Panc1 (cell line): ENCODE data around the gene ETV7.

Source experiments
- CTCF ChIP-seq: fragments of 450-650 bp; IDR thresholded peaks from 2 replicates; pipeline ENCODE4 v1.5.1; 2017; ENCODE audit warnings: mild to moderate bottlenecking
- POLR2AphosphoS5 ChIP-seq: IDR thresholded peaks from 2 replicates; pipeline ENCODE4 v1.6.1; 2012; ENCODE audit warnings: mild to moderate bottlenecking, low read depth, low read length, moderate library complexity
- SIN3A ChIP-seq: IDR thresholded peaks from 2 replicates; pipeline ENCODE4 v1.6.1; 2012; ENCODE audit warnings: low read depth, mild to moderate bottlenecking, low read length, moderate library complexity, borderline replicate concordance; ENCODE audit not compliant: insufficient read depth
- TF ChIP-seq, protein P1 (sequence below), 2 experiments: IDR thresholded peaks; 2 replicates each; pipeline ENCODE4 v1.6.1; 2011 to 2012; ENCODE audit warnings: low read depth in 2 of 2, control low read depth in 1 of 2, low read length in 1 of 2, mild to moderate bottlenecking in 1 of 2, moderate library complexity in 1 of 2; ENCODE audit not compliant: insufficient read depth in 1 of 2

DNA sequence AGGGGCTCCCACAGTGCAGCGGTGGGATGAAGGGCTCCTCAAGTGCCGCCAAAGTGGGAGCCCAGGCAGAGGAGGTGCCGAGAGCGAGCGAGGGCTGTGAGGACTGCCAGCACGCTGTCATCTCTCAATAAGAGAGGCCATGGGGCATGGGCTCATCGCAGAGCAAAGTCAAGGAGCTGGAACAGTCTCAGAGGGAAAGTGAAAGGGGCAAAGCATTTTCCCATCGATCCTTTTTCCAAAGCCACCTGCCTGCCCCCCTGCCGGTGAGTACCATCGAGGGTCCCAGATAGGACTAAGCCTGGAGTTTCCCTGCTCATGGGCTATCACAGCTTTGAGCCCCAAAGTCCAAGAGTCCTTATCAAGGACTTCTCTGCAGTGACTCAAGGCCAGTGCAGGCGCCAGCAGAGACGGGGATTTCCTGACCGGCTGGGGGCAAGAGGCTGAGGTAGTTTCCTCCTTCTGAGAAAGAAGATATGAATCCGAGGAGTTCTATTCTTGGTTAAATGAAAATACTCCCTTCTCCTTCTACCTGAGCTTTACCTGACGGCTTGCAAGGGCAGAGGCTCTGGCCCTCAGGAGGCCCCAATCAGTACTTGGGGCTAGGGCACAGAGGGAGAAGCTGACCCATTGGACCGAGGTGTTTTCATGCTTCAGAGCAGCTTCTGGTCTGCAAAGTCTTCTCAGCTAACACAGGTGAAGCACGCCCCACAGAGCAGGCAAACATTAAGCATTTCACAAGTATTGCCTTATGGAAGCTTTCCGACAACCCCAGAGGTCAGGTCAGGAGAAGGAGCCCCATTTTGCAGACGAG lies 22.6 kb downstream of the ETV7 start:
- TF ChIP-seq CTCF (no peak), SIN3A (no peak), POLR2AphosphoS5 (no peak)
- TF ChIP-seq, protein P1, sequence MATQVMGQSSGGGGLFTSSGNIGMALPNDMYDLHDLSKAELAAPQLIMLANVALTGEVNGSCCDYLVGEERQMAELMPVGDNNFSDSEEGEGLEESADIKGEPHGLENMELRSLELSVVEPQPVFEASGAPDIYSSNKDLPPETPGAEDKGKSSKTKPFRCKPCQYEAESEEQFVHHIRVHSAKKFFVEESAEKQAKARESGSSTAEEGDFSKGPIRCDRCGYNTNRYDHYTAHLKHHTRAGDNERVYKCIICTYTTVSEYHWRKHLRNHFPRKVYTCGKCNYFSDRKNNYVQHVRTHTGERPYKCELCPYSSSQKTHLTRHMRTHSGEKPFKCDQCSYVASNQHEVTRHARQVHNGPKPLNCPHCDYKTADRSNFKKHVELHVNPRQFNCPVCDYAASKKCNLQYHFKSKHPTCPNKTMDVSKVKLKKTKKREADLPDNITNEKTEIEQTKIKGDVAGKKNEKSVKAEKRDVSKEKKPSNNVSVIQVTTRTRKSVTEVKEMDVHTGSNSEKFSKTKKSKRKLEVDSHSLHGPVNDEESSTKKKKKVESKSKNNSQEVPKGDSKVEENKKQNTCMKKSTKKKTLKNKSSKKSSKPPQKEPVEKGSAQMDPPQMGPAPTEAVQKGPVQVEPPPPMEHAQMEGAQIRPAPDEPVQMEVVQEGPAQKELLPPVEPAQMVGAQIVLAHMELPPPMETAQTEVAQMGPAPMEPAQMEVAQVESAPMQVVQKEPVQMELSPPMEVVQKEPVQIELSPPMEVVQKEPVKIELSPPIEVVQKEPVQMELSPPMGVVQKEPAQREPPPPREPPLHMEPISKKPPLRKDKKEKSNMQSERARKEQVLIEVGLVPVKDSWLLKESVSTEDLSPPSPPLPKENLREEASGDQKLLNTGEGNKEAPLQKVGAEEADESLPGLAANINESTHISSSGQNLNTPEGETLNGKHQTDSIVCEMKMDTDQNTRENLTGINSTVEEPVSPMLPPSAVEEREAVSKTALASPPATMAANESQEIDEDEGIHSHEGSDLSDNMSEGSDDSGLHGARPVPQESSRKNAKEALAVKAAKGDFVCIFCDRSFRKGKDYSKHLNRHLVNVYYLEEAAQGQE (IDR thresholded peaks at IDR 0.05; ENCODE audit: insufficient read depth in 1 of 2, low read depth in 2 of 2, low read length in 1 of 2), result no peak
